IMR-90 (cell line): Measurements from ENCODE around the gene PPFIA2. TPM values are rescaled to one million over a fixed set of nuclear protein-coding genes. Genes with fewer than 3 reads are reported as not detected.

ENCODE experiments used
- ATAC-seq: fragments of 200-7000 bp; cut with Tn5 transposase; 2 replicates; pipeline ENCODE4 v1.9.1; 2020; ENCODE audit warnings: low read depth, mild to moderate bottlenecking, moderate library complexity
- BruUV-seq: library from RNA; stranded (reverse); fragments of 400-500 nt; replicated peaks from 2 replicates; lab custom pipeline; 2021; lab: Mats Ljungman, UMichigan
- CTCF ChIA-PET: fragments of 300-600 bp; formaldehyde crosslinking; extraction: SDS; loops from one replicate; lab custom pipeline; 2021; ENCODE audit warnings: antibody characterized with exemption; lab: Yijun Ruan, JAX
- POLR2A ChIA-PET: fragments of 300-600 bp; sonication (Branson Sonifier 250); formaldehyde crosslinking; loops from one replicate; lab custom pipeline; 2022; ENCODE audit warnings: antibody characterized with exemption; ENCODE audit not compliant: unreplicated experiment; lab: Charles Lee
- DNase-seq: peaks from one replicate; pipeline ENCODE4 v3.0.0; 2013
- H2AFZ ChIP-seq: replicated peaks from 2 replicates; pipeline ENCODE3; 2013; ENCODE audit warnings: low read length, mild to moderate bottlenecking; ENCODE audit not compliant: poor library complexity
- H2AK5ac ChIP-seq: 2 replicates; pipeline ENCODE4 v1.6.1; 2013; ENCODE audit warnings: low read depth, low read length, inconsistent platforms
- H2AK9ac ChIP-seq: replicated peaks from 2 replicates; pipeline ENCODE3; 2013; ENCODE audit warnings: mild to moderate bottlenecking, low read depth, low read length, moderate library complexity; ENCODE audit not compliant: poor library complexity
- H2BK120ac ChIP-seq: 2 replicates; pipeline ENCODE4 v1.6.1; 2013; ENCODE audit warnings: low read depth, low read length, inconsistent platforms
- H2BK15ac ChIP-seq: 3 replicates; pipeline ENCODE4 v1.6.1; 2013; ENCODE audit warnings: low read depth, low read length, inconsistent platforms
- H2BK20ac ChIP-seq: 2 replicates; pipeline ENCODE4 v1.6.1; 2013; ENCODE audit warnings: low read depth, mild to moderate bottlenecking, inconsistent platforms, low read length, moderate library complexity
- H2BK5ac ChIP-seq: 2 replicates; pipeline ENCODE4 v1.6.1; 2013; ENCODE audit warnings: mild to moderate bottlenecking, low read depth, low read length, inconsistent platforms; ENCODE audit not compliant: poor library complexity, severe bottlenecking
- H3K14ac ChIP-seq: replicated peaks from 2 replicates; pipeline ENCODE4 v1.6.1; 2013; ENCODE audit warnings: low read depth, low read length, inconsistent platforms
- H3K18ac ChIP-seq: 2 replicates; pipeline ENCODE4 v1.6.1; 2013; ENCODE audit warnings: low read depth, low read length, control low read depth
- H3K23ac ChIP-seq: 2 replicates; pipeline ENCODE4 v1.6.1; 2013; ENCODE audit warnings: low read depth, low read length, inconsistent platforms
- H3K27ac ChIP-seq: 2 replicates; pipeline ENCODE4 v1.5.1; 2013; ENCODE audit warnings: mild to moderate bottlenecking, control low read depth, low read length; ENCODE audit not compliant: insufficient read depth
- H3K27me3 ChIP-seq: 2 replicates; pipeline ENCODE4 v1.6.1; 2013; ENCODE audit warnings: low read length; ENCODE audit not compliant: control insufficient read depth, insufficient read depth
- H3K36me3 ChIP-seq: 2 replicates; pipeline ENCODE4 v1.6.1; 2013; ENCODE audit warnings: low read length, mixed read lengths; ENCODE audit not compliant: control insufficient read depth, insufficient read depth
- H3K4ac ChIP-seq: 2 replicates; pipeline ENCODE4 v1.6.1; 2013; ENCODE audit warnings: low read depth, low read length, inconsistent platforms
- H3K4me1 ChIP-seq: 2 replicates; pipeline ENCODE4 v1.6.1; 2013; ENCODE audit warnings: low read length, mixed read lengths; ENCODE audit not compliant: control insufficient read depth, insufficient read depth
- H3K4me2 ChIP-seq: 2 replicates; pipeline ENCODE4 v1.6.1; 2013; ENCODE audit warnings: low read depth, mild to moderate bottlenecking, control low read depth, low read length, moderate library complexity
- H3K4me3 ChIP-seq: 2 replicates; pipeline ENCODE4 v1.5.1; 2013; ENCODE audit warnings: low read depth, mild to moderate bottlenecking, control low read depth, low read length, moderate library complexity; ENCODE audit not compliant: insufficient read depth
- H3K56ac ChIP-seq: 2 replicates; pipeline ENCODE4 v1.6.1; 2013; ENCODE audit warnings: low read length, inconsistent platforms; ENCODE audit not compliant: insufficient read depth; ENCODE audit errors: extremely low read depth
- H3K79me1 ChIP-seq, 2 experiments: 2 replicates each; pipeline ENCODE4 v1.6.1; 2013; ENCODE audit warnings: low read length in 2 of 2, inconsistent platforms in 1 of 2, low read depth in 1 of 2
- H3K9ac ChIP-seq: 2 replicates; pipeline ENCODE4 v1.6.1; 2013; ENCODE audit warnings: low read depth, low read length, control low read depth
- H3K9me1 ChIP-seq: 2 replicates; pipeline ENCODE4 v1.6.1; 2013; ENCODE audit warnings: low read length, inconsistent platforms; ENCODE audit not compliant: insufficient read depth
- H3K9me3 ChIP-seq: 2 replicates; pipeline ENCODE4 v1.6.1; 2013; ENCODE audit warnings: low read length; ENCODE audit not compliant: control insufficient read depth, insufficient read depth
- H4K20me1 ChIP-seq: 2 replicates; pipeline ENCODE4 v1.6.1; 2013; ENCODE audit warnings: low read length, inconsistent platforms; ENCODE audit not compliant: insufficient read depth
- H4K5ac ChIP-seq: 2 replicates; pipeline ENCODE4 v1.6.1; 2013; ENCODE audit warnings: mild to moderate bottlenecking, low read depth, low read length, control low read depth
- H4K8ac ChIP-seq, 2 experiments: 2 replicates each; pipeline ENCODE4 v1.6.1; 2013; ENCODE audit warnings: low read depth in 2 of 2, low read length in 2 of 2, control low read depth in 1 of 2, inconsistent platforms in 1 of 2
- H4K91ac ChIP-seq: 2 replicates; pipeline ENCODE4 v1.6.1; 2013; ENCODE audit warnings: low read depth, low read length, inconsistent platforms; ENCODE audit not compliant: insufficient read depth
- BHLHE40 ChIP-seq: fragments of 150-350 bp; IDR thresholded peaks from 2 replicates; pipeline ENCODE4 v1.6.1; 2016; ENCODE audit warnings: mild to moderate bottlenecking, low read depth, low read length
- CEBPB ChIP-seq: IDR thresholded peaks from 2 replicates; pipeline ENCODE4 v1.6.1; 2012; ENCODE audit warnings: low read depth, low read length, improper control_type of control experiment
- CHD1 ChIP-seq: IDR thresholded peaks from 2 replicates; pipeline ENCODE4 v1.6.1; 2012; ENCODE audit warnings: low read depth, low read length, improper control_type of control experiment
- FOS ChIP-seq: fragments of 150-350 bp; IDR thresholded peaks from 2 replicates; pipeline ENCODE4 v1.6.1; 2016; ENCODE audit warnings: low read depth, low read length
- MAZ ChIP-seq: IDR thresholded peaks from 2 replicates; pipeline ENCODE4 v1.6.1; 2012; ENCODE audit warnings: low read depth, mild to moderate bottlenecking, low read length, improper control_type of control experiment, moderate library complexity, borderline replicate concordance
- MXI1 ChIP-seq: IDR thresholded peaks from 2 replicates; pipeline ENCODE4 v1.6.1; 2012; ENCODE audit warnings: low read depth, mild to moderate bottlenecking, low read length, moderate library complexity, borderline replicate concordance
- NFE2L2 ChIP-seq: fragments of 150-350 bp; IDR thresholded peaks from 2 replicates; pipeline ENCODE4 v1.6.1; 2016; ENCODE audit warnings: low read depth, mild to moderate bottlenecking, low read length
- POLR2A ChIP-seq: IDR thresholded peaks from 2 replicates; pipeline ENCODE4 v1.6.1; 2012; ENCODE audit warnings: mild to moderate bottlenecking, low read depth, low read length
- RAD21 ChIP-seq: IDR thresholded peaks from 2 replicates; pipeline ENCODE4 v1.6.1; 2012; ENCODE audit warnings: low read length, improper control_type of control experiment
- RCOR1 ChIP-seq: IDR thresholded peaks from 2 replicates; pipeline ENCODE4 v1.6.1; 2012; ENCODE audit warnings: mild to moderate bottlenecking, low read length, improper control_type of control experiment; ENCODE audit not compliant: insufficient replicate concordance
- SMC3 ChIP-seq: fragments of 150-350 bp; IDR thresholded peaks from 2 replicates; pipeline ENCODE4 v1.6.1; 2016; ENCODE audit warnings: low read depth, mild to moderate bottlenecking, antibody characterized with exemption, low read length, moderate library complexity
- WGBS, 2 experiments: methylation state at CpG; one replicate each; pipeline versions ENCODE4 v1.1.5 to v1.1.7; 2013; ENCODE audit warnings: missing lambda C conversion rate in 2 of 2; ENCODE audit not compliant: insufficient read length in 1 of 2; ENCODE audit errors: extremely low coverage in 2 of 2; 5-methylcytosine and 5-hydroxymethylcytosine counted together
- dilution Hi-C: fragments of 300-500 bp; cut with HindIII; formaldehyde crosslinking; loops from one replicate; pipeline ENCODE4 v1.14.3; 2018; ENCODE audit warnings: low sequenced_read_pairs; ENCODE audit not compliant: unreplicated experiment
- in situ Hi-C: fragments of 300-500 bp; cut with MboI; formaldehyde crosslinking; loops from 3 replicates; pipeline ENCODE4 v1.14.3; 2019; ENCODE audit warnings: low sequenced_read_pairs, inconsistent platforms, mixed read lengths
- intact Hi-C: fragments of 100-400 bp; cut with micrococcal nuclease; formaldehyde crosslinking; loops from 2 replicates; pipeline ENCODE4 v1.10.0; 2022
- polyA plus RNA-seq, 3 experiments: library from polyadenylated mRNA; depleted of rRNA; stranded (reverse); fragments of >200 nt; gene quantifications; 2 replicates each; pipeline ENCODE4 v1.2.3, GENCODE V29; 2012; ENCODE audit warnings: low replicate concordance in 1 of 3
- total RNA-seq: library from RNA; depleted of rRNA; stranded (reverse); fragments of >200 nt; gene quantifications from 2 replicates; pipeline ENCODE4 v1.2.3, GENCODE V29; 2012
- TF ChIP-seq, protein P1 (sequence below): fragments of 150-350 bp; IDR thresholded peaks from 2 replicates; pipeline ENCODE4 v1.6.1; 2017; ENCODE audit warnings: mild to moderate bottlenecking, antibody characterized with exemption, low read length, low read depth
- TF ChIP-seq, protein P2 (sequence below): fragments of 150-350 bp; IDR thresholded peaks from 2 replicates; pipeline ENCODE4 v1.6.1; 2016; ENCODE audit warnings: low read depth, mild to moderate bottlenecking, low read length, moderate library complexity, borderline replicate concordance
- TF ChIP-seq, protein P3 (sequence below): conservative IDR thresholded peaks from 2 replicates; pipeline ENCODE4 v1.5.1; 2012; ENCODE audit warnings: mild to moderate bottlenecking, low read depth, low read length, improper control_type of control experiment

Gene PPFIA2
- total and polyA plus RNA-seq, 2 of the 4 experiments (the other 2 are of a cell fraction): 0.29 to 1.3 TPM

DNA sequence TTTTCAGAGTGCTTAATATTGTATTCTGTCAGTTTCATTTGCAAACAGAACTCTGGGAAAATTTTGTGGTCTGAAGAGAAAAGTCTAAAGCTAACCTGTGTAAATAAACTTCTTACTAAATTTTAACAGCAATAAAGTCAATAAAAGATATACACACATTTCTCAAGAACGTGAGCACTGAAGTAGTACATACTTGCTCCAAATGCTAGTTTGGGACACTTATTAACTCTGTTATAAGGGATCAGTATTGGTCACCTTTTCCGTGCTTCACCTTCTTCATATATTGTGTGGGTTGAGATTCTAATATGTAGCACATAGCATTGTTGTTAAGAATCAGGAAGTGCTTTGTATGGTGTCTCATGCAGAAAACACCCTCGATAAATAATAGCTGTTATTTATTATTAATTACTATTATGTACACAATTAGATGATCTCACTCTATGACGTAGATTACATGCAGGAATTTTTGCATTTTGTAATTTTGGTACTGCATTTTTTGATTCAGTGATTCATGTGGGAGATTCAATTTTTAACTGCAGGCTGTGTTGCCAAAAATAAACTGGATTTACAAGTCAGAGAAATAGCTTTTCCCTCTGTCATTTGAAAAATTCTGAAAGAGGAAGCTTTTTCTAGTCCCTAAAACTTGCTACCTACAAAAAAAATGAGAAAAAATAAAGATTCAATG is 380.4 kb downstream of the PPFIA2 start:
- ChIA-PET CTCF (no interaction called here), POLR2A (no interaction called here)
- Histone ChIP-seq H3K9me1 (no peaks in the 10 kb centered on the region), H4K5ac (no peak overlapping the region), H2BK120ac (no peak overlapping the region), H4K20me1 (no peaks in the 10 kb centered on the region), H3K79me1 (no peaks in the 10 kb centered on the region), H3K9ac (no peak overlapping the region), H3K4ac (no peak overlapping the region), H3K9me3 (no peaks in the 10 kb centered on the region), H2BK5ac (no peak overlapping the region), H3K27ac (no peak overlapping the region), H3K4me2 (no peak overlapping the region), H3K36me3 (no peaks in the 10 kb centered on the region), H3K23ac (no peak overlapping the region), H2AK5ac (no peak overlapping the region), H3K18ac (no peak overlapping the region), H2BK20ac (no peak overlapping the region), H3K27me3 (no peaks in the 10 kb centered on the region), H4K8ac (no peak overlapping the region), H3K14ac (no peak overlapping the region), H4K91ac (no peak overlapping the region), H2BK15ac (no peak overlapping the region), H3K4me3 (no peak overlapping the region), H2AK9ac (no peak overlapping the region), H2AFZ (no peak overlapping the region), H3K56ac (no peak overlapping the region), H3K4me1 (no peaks in the 10 kb centered on the region)
- dilution Hi-C loops (no loop called here), in situ Hi-C loops (no loop called here), intact Hi-C loops (no loop called here)
- no peak for ATAC-seq
- no TSS peak for BruUV-seq
- no peak for DNase-seq
- TF ChIP-seq SMC3 (no peak), MXI1 (no peak), BHLHE40 (no peak), RCOR1 (no peak), CHD1 (no peak), RAD21 (no peak), MAZ (no peak), FOS (no peak), CEBPB (no peak), NFE2L2 (no peak), POLR2A (no peak)
- TF ChIP-seq, protein P1, sequence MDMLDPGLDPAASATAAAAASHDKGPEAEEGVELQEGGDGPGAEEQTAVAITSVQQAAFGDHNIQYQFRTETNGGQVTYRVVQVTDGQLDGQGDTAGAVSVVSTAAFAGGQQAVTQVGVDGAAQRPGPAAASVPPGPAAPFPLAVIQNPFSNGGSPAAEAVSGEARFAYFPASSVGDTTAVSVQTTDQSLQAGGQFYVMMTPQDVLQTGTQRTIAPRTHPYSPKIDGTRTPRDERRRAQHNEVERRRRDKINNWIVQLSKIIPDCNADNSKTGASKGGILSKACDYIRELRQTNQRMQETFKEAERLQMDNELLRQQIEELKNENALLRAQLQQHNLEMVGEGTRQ: no peak
- TF ChIP-seq, protein P2, sequence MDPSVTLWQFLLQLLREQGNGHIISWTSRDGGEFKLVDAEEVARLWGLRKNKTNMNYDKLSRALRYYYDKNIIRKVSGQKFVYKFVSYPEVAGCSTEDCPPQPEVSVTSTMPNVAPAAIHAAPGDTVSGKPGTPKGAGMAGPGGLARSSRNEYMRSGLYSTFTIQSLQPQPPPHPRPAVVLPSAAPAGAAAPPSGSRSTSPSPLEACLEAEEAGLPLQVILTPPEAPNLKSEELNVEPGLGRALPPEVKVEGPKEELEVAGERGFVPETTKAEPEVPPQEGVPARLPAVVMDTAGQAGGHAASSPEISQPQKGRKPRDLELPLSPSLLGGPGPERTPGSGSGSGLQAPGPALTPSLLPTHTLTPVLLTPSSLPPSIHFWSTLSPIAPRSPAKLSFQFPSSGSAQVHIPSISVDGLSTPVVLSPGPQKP: no peak
- TF ChIP-seq, protein P3, sequence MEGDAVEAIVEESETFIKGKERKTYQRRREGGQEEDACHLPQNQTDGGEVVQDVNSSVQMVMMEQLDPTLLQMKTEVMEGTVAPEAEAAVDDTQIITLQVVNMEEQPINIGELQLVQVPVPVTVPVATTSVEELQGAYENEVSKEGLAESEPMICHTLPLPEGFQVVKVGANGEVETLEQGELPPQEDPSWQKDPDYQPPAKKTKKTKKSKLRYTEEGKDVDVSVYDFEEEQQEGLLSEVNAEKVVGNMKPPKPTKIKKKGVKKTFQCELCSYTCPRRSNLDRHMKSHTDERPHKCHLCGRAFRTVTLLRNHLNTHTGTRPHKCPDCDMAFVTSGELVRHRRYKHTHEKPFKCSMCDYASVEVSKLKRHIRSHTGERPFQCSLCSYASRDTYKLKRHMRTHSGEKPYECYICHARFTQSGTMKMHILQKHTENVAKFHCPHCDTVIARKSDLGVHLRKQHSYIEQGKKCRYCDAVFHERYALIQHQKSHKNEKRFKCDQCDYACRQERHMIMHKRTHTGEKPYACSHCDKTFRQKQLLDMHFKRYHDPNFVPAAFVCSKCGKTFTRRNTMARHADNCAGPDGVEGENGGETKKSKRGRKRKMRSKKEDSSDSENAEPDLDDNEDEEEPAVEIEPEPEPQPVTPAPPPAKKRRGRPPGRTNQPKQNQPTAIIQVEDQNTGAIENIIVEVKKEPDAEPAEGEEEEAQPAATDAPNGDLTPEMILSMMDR: no peak
- no CpG with 5 or more reads among the region's 4 CpGs for WGBS, 2 experiments
